ENCODE data around the gene TUBE1.
"Not testable (repeated sequence)": the region's sequence is repeated elsewhere in the genome, so short reads cannot be mapped to it uniquely, and the experiment has no call there.

TUBE1 gene

GRCh38 chr6:112087136-112087911, at the start of gene TUBE1, which contains the start of gene FAM229B:
Gene TUBE1 (minus strand): TSS chr6:112087482. CDS start chr6:112087434, 48 bp downstream.
Gene FAM229B (plus strand): TSS chr6:112087591. CDS start chr6:112099284, 11,693 bp downstream.
- FAIRE-seq, result no peak

DNA sequence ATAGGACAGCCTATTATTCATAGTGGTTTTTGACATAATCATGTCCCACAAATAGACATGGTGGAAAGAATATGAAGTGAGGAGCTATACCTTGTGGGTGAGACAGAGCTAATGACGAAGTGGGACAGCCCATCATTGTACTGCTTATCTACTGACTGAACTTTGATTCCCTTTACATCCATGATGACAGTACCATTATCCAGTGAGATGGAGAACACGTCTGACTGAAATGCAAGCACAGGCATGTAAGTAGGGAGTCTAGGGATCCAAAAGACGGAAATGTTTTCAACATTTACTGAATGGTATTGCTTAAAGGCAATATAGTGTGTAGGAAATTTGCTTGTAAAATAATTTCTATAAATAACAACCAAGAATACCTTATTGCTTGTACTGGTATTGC, 43.6 kb upstream of the TUBE1 start:
- no peak for FAIRE-seq

DNA sequence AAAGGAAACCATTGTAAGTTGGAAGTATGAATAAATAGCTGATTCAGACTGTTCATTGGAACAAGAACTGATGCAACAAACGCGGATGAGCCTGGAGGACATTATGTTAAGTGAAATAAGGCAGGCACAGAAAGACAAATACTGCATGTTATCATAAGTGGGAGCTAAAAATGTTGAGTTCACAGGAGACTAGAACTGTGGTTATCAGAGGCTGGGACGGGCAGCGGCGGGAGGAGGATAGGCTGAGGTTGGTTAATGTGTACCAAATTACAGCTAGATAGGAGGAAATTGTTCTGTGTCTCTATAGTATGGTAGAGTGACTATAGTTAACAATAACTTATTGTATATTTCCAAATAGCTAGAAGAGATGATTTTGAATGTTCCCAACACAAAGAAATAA, 40.9 kb upstream of the TUBE1 start:
- no peak for FAIRE-seq

- no peak for FAIRE-seq
These were observed 36.7 kb upstream of the TUBE1 start for GRCh38 chr6:112123982-112124381.

GRCh38 chr6:112122756-112123155, 35.5 kb upstream of the TUBE1 start:
- FAIRE-seq, result no peak

DNA sequence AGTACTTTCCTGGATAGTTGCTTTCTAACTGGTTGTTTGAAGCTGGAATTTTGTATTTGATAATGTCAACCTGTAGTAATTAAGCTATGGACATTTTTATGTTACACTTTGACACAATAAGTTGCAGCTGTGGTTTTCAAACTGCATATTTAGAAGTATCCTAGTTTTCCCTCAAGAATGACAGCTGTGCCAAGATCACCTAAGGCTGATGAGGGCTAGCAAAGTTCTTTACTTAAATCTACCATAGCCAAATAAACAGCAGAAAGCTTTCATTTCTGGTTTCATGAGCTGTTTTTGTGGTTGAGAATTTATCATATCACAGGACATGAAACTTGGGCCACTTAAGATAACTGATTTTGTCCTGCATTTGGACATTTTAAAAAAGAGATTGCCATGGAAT, 30.8 kb upstream of the TUBE1 start:
- no peak for FAIRE-seq

DNA sequence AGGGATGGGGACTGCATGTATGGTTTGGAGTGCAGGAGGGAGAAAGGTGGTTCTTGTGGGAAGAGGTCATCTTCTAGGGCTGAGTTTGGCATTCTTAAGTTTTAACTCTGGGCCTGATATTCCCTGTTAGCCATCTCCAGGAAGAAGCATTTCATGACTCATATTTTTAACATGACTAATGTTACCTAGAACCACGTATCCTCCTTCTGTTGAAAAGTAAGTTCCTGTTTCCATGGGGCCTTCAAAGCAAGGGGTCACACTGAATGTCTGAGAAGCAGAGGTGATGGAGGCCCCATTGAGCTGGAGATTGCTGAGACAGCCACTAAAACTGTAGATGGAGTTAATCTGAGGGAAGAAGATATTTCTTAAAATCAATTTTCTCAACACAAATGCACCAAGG, 30.3 kb upstream of the TUBE1 start:
- FAIRE-seq, result no peak

GRCh38 chr6:112116221-112116620, 28.9 kb upstream of the TUBE1 start:
- no peak for FAIRE-seq

DNA sequence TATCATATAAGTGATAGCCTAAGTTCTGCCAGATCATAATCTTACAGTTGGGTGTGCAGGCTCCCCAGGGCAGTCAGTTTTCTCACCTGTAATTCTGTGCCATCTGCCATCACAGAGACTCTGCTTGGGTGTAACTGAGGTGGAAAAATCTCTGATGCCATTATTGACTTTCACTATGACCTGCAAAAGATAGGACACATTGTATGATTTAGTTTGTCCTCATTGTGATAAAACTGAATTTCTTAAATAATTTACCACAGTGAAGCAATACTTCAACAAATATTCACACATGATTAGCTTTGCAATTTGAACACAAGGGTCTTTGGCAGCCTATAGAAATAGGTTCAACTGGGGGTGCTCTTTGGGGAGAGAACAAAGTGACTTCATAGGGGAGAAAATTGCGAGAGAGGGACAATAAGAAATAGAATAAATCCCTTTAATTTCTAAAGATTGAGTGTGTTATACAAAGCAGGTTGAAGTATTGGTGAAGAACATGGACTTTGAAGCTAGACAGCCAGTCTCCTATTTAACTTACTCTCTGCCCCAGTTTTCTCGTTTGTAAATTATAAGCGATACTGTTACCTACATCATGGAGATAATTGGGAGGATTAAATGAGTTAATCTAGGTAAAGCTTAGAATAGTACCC, 27.4 kb upstream of the TUBE1 start:
- no peak for FAIRE-seq

DNA sequence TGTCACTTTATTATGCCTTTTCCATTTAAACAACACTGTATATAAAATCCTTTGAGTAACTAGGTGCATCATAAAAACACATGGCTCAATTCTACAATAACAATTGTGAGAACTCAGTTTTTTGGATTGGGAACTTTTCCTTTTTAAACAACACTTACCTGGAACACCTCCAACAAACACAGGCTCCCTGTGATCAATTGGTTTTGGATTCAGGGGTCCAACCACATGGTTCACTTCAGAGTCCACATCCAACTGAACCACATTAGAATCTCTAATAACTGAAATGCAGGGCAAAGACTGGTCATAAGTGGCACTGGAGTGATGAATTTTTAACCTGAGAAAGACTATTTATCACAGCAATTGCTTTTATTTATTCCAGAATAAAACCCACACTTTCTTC, 26.6 kb upstream of the TUBE1 start:
- no peak for FAIRE-seq

DNA sequence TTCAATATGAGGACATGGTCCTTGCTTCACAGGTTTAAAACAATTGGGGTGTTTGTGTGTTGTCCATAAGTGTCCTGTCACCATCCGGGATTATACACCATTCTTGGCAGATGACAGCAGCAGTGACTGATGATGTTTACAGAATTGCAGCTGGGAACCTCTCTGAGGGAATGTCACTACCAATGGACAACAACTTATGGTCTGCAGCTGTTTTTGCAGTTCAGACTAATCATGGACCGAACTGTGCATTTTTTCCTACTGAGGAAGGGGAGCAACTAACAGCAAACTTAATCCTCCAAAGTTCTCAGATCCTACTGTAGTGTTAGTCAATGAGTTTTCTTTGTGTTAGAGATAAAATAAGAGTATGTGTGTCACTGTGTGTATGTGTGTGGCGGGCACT, 26.1 kb upstream of the TUBE1 start:
- no peak for FAIRE-seq

GRCh38 chr6:112109262-112109661, 22.0 kb upstream of the TUBE1 start:
- no peak for FAIRE-seq

DNA sequence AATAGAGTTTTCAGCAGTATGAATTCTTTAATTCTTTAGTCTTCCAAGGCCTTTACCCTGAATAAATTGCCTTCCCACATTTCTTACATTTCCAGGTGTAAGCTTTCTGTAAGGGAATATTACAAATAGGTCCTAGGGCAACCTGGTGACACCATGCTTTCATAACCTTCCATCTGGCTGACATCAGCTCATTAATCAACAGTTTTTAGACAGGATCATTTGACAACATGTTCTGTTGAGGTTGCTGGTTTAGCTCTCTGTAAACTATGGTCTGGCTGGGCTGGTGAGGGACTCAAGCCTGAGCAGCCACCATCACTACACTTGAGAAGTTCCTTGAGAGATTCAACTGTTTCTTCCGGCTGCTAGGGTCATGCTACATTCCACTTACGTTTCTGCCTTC, 19.3 kb upstream of the TUBE1 start:
- no peak for FAIRE-seq

- not testable (repeated sequence) for FAIRE-seq
These were observed 18.7 kb upstream of the TUBE1 start for GRCh38 chr6:112106026-112106425.

GRCh38 chr6:112100561-112100960, 13.3 kb upstream of the TUBE1 start:
- no peak for FAIRE-seq

GRCh38 chr6:112096901-112097300, 9.6 kb upstream of the TUBE1 start:
- no peak for FAIRE-seq

- no peak for FAIRE-seq
These were observed 634 bp upstream of the TUBE1 start for GRCh38 chr6:112087916-112088315.

- no peak for FAIRE-seq
These were observed 542 bp downstream of the TUBE1 start for GRCh38 chr6:112086744-112087135.

GRCh38 chr6:112085286-112086065, 1.8 kb downstream of the TUBE1 start:
- no peak for FAIRE-seq

GRCh38 chr6:112081569-112081968, 5.7 kb downstream of the TUBE1 start:
- no peak for FAIRE-seq

DNA sequence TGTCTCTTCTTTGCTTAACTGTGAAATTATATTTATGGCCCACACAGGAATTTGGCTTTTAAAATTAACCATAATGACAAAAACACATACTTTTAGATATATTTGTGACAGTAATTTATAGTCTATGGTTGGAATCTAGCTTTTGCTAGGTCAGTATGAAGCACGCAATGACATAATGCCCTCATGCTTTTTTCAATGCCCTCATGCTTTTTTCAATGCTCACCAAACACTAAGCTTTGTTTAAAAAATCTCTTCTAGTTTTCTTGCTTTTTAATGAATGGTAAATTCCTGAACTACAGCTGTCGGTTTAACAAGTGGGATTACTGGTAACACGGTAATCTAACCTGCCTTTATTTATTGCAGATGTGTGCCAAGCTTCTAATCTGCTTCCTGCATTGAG, 20.7 kb downstream of the TUBE1 start:
- FAIRE-seq, result no peak

DNA sequence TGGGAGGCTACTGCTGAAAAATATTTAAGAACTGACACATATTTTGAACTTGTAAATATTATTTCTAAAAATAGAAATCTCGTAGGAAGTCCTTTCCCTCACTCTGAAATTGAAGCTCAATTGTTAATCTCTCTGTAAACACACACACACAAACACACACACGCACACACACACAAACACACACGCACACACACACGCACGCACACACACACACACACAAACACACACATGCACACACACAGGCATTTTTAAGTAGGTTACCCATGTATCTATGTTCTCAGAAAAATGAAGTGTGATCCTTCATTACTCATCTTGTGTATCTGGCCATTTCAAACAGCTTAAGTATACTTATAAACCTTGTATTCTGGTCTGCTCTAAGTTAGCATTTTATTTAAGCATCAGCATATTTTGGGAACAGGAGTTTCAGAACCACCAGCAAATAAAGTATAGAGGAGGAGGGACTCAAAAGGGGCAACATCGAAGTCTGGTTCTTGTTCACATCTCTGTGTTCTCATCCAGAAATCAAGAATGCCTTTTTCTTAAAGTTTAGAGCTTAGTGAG, 21.8 kb downstream of the TUBE1 start:
- no peak for FAIRE-seq

GRCh38 chr6:112062966-112063365, 24.3 kb downstream of the TUBE1 start:
- no peak for FAIRE-seq

All from colon (tissue), 2 donors.